GM23248 (cell line): Measurements from ENCODE around the gene PNKD.

ENCODE experiments used
- EZH2 ChIP-seq: fragments of 200-600 bp; sonication (generic); IDR thresholded peaks from 2 replicates; pipeline ENCODE4 v1.6.1; 2018; ENCODE audit warnings: antibody characterized with exemption, mild to moderate bottlenecking; ENCODE audit not compliant: insufficient read depth, poor library complexity, severe bottlenecking
- EZH2phosphoT487 ChIP-seq: fragments of 200-600 bp; sonication (generic); IDR thresholded peaks from 2 replicates; pipeline ENCODE4 v1.6.1; 2018; ENCODE audit warnings: antibody characterized with exemption, moderate library complexity, mild to moderate bottlenecking, low read depth; ENCODE audit not compliant: insufficient read depth

DNA sequence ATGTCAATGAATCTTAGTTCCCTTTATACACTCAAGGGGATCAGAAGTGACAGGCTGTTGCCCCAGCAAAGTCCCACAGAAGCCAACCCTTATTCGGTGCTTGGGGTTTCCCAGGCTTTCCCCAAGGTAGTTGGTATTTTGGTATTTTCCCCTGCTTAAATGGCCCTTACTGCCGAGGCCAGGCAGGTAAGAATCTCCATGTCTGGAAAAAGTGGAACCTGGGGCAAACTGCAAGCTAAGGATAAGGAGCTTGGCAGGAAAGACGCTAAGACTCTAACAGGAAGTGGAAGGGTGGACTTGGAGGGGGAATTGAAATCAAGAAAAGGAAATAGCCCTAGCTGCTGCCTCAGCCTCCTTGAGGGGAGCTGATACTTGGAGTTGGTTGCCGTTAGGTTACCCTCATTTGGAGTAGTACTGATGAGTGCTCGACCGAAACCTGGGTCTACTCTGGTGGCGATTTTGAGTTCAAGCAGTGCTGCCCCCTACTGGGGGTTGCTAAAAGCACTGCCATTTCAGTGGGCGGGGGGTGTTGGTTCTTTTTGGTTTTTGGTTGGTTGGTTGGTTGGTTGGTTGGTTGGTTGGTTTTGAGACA is 12.8 kb upstream of the PNKD start:
- TF ChIP-seq EZH2phosphoT487 (no peak), EZH2 (no peak)
